Natural killer cell (primary cell): ENCODE data around the gene ISG20L2. TPM values are rescaled to one million over a fixed set of nuclear protein-coding genes. Genes with fewer than 3 reads are reported as not detected.

Experiments
- ATAC-seq, 3 donors: fragments of 150-1000 bp in 2 of 3; fragments of 200-7000 bp in 1 of 3; cut with Tn5 transposase; 1 replicate in 1 of 3; 2 replicates in 2 of 3; pipeline ENCODE4 v1.10.0; 2021; ENCODE audit warnings: mild to moderate bottlenecking in 2 of 3, moderate library complexity in 2 of 3
- DNase-seq, 2 donors: peaks; one replicate each; pipeline versions ENCODE4 v3.0.0 to v3.0.0-alpha.2; 2013 to 2021; ENCODE audit warnings: mixed read lengths in 1 of 2
- H3K27ac ChIP-seq: one replicate; pipeline ENCODE4 v1.5.1; 2013; ENCODE audit warnings: mild to moderate bottlenecking, low read length
- H3K27me3 ChIP-seq: one replicate; pipeline ENCODE4 v1.6.1; 2013; ENCODE audit warnings: low read length; ENCODE audit not compliant: control insufficient read depth, insufficient read depth
- H3K36me3 ChIP-seq: one replicate; pipeline ENCODE4 v1.6.1; 2013; ENCODE audit warnings: low read length; ENCODE audit not compliant: control insufficient read depth, insufficient read depth
- H3K4me1 ChIP-seq: one replicate; pipeline ENCODE4 v1.6.1; 2013; ENCODE audit warnings: low read length; ENCODE audit not compliant: control insufficient read depth, insufficient read depth
- H3K4me3 ChIP-seq: one replicate; pipeline ENCODE4 v1.5.1; 2013; ENCODE audit warnings: low read length
- H3K9me3 ChIP-seq: one replicate; pipeline ENCODE4 v1.6.1; 2013; ENCODE audit warnings: low read length; ENCODE audit not compliant: control insufficient read depth, insufficient read depth
- H3K27ac Mint-ChIP-seq, 2 donors: one replicate each; pipeline ENCODE4 v1.8.0; 2022; ENCODE audit warnings: mild to moderate bottlenecking in 2 of 2, mixed read lengths in 2 of 2, moderate library complexity in 1 of 2
- H3K27me3 Mint-ChIP-seq, 2 donors: one replicate each; pipeline ENCODE4 v1.8.0; 2022; ENCODE audit warnings: low read depth in 2 of 2, mixed read lengths in 2 of 2
- H3K36me3 Mint-ChIP-seq: one replicate; pipeline ENCODE4 v1.8.0; 2022; ENCODE audit warnings: mixed read lengths
- H3K4me1 Mint-ChIP-seq, 2 donors: one replicate each; pipeline ENCODE4 v1.8.0; 2022; ENCODE audit warnings: mixed read lengths in 2 of 2
- H3K4me3 Mint-ChIP-seq: one replicate; pipeline ENCODE4 v1.8.0; 2022; ENCODE audit warnings: mild to moderate bottlenecking, moderate library complexity, mixed read lengths
- H3K9me3 Mint-ChIP-seq, 2 donors: one replicate each; pipeline ENCODE4 v1.8.0; 2022; ENCODE audit warnings: mixed read lengths in 2 of 2
- WGBS: methylation state at CpG from one replicate; pipeline ENCODE4 v1.1.7; 2013; ENCODE audit warnings: missing lambda C conversion rate; ENCODE audit not compliant: insufficient coverage; 5-methylcytosine and 5-hydroxymethylcytosine counted together
- intact Hi-C: fragments of 100-400 bp; cut with micrococcal nuclease; formaldehyde crosslinking; loops from one replicate; pipeline ENCODE4 v1.14.2; 2022
- total RNA-seq, 4 donors: library from RNA; stranded (reverse); fragments of 120-200 nt in 1 of 4; gene quantifications; one replicate each; pipeline versions ENCODE4 v1.2.3 to v1.2.4, GENCODE V29; 2013 to 2022
- TF ChIP-seq, protein P1 (sequence below): fragments of 200-600 bp; IDR thresholded peaks from one replicate; pipeline ENCODE4 v1.8.0; 2022; ENCODE audit warnings: antibody characterized with exemption

ISG20L2 gene
- total RNA-seq, 3 donors from 2014 or later (not counting 1 experiment from before 2014, with no cell fraction given): 60.3 to 71.9 (median 68.7) TPM

DNA sequence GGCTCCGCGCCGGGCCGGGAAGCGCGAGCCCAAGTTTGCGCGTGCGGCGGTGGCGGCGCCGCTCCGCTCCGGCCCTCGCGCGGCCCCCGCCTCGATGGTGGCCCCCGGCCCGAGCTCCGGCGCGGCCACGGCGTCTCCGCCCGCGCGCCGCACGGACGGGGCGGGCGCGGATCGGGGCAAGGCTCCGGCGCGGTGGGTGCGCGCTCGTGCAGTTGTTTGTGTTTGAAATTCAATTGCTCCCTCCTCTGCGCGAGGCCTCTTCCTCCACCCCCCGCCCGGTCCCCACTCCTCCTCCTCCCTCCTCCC, 22.8 kb upstream of the ISG20L2 start, which contains the start of gene HDGF:
Gene HDGF (minus strand): TSS at position 225 of the 306 bp plus-strand sequence. CDS start 246 bp downstream, outside the sequence.
- Histone ChIP-seq H3K4me1 (peaks cover 58% of the 10 kb centered on the region), H3K27me3 (no peaks in the 10 kb centered on the region), H3K4me3 (peak within 1 kb of the TSS; percentile 98), H3K27ac (peak within 1 kb of the TSS; percentile 92), H3K9me3 (no peaks in the 10 kb centered on the region), H3K36me3 (no peaks in the 10 kb centered on the region)
- DNase-seq: no peak
- Mint-ChIP-seq H3K4me1 (peaks cover 52 to 55% of the 10 kb centered on the region in 2 donors), H3K36me3 (no peaks in the 10 kb centered on the region), H3K4me3 (peak within 1 kb of the TSS; percentile 91), H3K9me3 (no peaks in the 10 kb centered on the region), H3K27ac (peak within 1 kb of the TSS; percentile 92 to 94), H3K27me3 (no peaks in the 10 kb centered on the region)
- intact Hi-C loops: loop anchor here (1.0 kb wide), 2 partner anchors 10 to 16 kb away; partner anchors contain the start of genes MRPL24 and PRCC
- TF ChIP-seq, protein P1, sequence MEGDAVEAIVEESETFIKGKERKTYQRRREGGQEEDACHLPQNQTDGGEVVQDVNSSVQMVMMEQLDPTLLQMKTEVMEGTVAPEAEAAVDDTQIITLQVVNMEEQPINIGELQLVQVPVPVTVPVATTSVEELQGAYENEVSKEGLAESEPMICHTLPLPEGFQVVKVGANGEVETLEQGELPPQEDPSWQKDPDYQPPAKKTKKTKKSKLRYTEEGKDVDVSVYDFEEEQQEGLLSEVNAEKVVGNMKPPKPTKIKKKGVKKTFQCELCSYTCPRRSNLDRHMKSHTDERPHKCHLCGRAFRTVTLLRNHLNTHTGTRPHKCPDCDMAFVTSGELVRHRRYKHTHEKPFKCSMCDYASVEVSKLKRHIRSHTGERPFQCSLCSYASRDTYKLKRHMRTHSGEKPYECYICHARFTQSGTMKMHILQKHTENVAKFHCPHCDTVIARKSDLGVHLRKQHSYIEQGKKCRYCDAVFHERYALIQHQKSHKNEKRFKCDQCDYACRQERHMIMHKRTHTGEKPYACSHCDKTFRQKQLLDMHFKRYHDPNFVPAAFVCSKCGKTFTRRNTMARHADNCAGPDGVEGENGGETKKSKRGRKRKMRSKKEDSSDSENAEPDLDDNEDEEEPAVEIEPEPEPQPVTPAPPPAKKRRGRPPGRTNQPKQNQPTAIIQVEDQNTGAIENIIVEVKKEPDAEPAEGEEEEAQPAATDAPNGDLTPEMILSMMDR: no peak
- WGBS: 0% methylated on average over 47 of the region's 48 CpGs
- ATAC-seq: no peak

DNA sequence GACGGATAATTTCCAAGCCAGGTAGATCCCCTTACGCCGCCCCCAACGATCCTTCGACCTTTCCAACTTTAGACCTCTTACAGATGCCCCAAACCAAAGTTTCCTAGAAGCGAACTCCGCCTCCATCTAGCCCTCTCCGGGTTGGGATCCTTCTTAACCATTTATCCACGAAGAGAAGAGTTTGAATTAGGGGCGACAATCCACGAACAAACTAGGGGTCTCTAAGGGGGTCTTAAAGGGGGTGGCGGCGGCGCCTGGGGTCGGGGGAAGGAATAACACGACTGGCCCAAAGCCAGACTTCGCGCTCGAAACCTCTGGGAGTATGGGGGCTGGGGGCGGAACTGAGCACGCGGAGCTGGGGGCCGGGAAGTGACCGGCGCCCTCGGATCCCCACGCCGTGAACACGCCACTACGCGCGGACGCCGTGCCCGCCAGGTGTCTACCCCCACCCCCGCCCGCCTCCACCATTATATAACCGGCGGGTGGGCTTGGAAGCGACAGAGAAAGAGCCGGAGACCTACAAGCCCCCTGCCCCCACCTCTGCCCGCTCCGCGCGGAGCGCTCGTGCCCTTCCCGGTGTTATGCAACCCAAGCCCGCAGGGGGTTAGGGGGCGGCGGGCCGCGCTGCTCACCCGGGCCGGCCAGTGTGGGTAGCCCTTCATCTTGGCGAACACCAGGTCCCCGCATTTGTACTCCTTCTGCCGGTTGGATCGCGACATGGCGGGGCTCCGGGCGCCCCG, 22.3 kb upstream of the ISG20L2 start:
- Mint-ChIP-seq H3K9me3 (no peaks in the 10 kb centered on the region), H3K27me3 (no peaks in the 10 kb centered on the region), H3K27ac (peak overlapping the region; percentile 92 to 94), H3K4me1 (peaks cover 57 to 60% of the 10 kb centered on the region in 2 donors), H3K4me3 (peak overlapping the region; percentile 86), H3K36me3 (no peaks in the 10 kb centered on the region)
- no peaks in the 10 kb centered on the region for H3K36me3 ChIP-seq
- TF ChIP-seq, protein P1: no peak
- peak overlapping the region; percentile 89 for H3K27ac ChIP-seq
- ATAC-seq (peak; percentile 21 to 40 (median 33)), DNase-seq (peak; percentile 46 to 59)
- no peaks in the 10 kb centered on the region for H3K27me3 ChIP-seq
- peak overlapping the region; percentile 98 for H3K4me3 ChIP-seq
- H3K4me1 ChIP-seq: peaks cover 64% of the 10 kb centered on the region
- no peaks in the 10 kb centered on the region for H3K9me3 ChIP-seq
- intact Hi-C loops: loop anchor here (1.0 kb wide), 2 partner anchors 10 to 16 kb away; partner anchors contain the start of genes MRPL24 and PRCC
- WGBS: under 1% methylated on average over 64 of the region's 64 CpGs

DNA sequence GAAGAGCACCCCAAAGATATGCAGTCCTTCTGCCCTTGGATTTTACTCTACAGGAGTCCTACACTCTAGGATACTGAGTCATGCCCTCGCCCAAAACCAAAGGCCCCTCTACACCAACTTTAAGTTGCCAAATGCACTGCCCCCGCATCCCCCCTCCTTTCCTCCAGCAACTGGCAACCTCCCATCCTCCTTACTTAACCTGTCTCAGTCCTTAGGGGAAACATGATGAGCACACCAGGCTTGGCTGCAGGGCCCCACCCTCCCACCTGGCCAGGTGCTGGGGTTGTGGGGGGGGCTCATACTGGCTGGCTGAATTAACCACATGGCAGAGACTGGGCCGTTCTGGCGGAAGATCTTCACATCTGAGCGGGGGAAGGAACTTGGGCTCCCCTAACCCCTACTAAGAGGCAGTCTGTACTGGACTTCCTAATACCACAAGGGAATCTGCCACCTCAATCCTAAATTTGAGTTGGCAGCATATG, 21.7 kb upstream of the ISG20L2 start:
- peak in 1 of 2 donors; percentile 48 for DNase-seq
- intact Hi-C loops: no loop called here
- no peaks in the 10 kb centered on the region for H3K36me3 Mint-ChIP-seq

More for the DNA sequence above, 21.7 kb upstream of the ISG20L2 start:
- no peaks in the 10 kb centered on the region for H3K9me3 ChIP-seq
- peak overlapping the region; percentile 98 for H3K4me3 ChIP-seq
- peaks cover 3% of the 10 kb centered on the region for H3K36me3 ChIP-seq
- Mint-ChIP-seq H3K27ac (peak overlapping the region; percentile 92 to 94), H3K27me3 (no peaks in the 10 kb centered on the region), H3K9me3 (no peaks in the 10 kb centered on the region), H3K4me1 (peaks cover 64 to 66% of the 10 kb centered on the region in 2 donors), H3K4me3 (peak overlapping the region; percentile 86)
- H3K27ac ChIP-seq: peak overlapping the region; percentile 89
- 0% methylated on average over 5 of the region's 5 CpGs for WGBS
- TF ChIP-seq, protein P1: no peak
- H3K27me3 ChIP-seq: no peaks in the 10 kb centered on the region
- no peak for ATAC-seq
- H3K4me1 ChIP-seq: peaks cover 65% of the 10 kb centered on the region
